ENCODE measurements around the gene CAPRIN1.
"Not testable (repeated sequence)": the region's sequence is repeated elsewhere in the genome, so short reads cannot be mapped to it uniquely, and the experiment has no call there.

CAPRIN1 gene

DNA sequence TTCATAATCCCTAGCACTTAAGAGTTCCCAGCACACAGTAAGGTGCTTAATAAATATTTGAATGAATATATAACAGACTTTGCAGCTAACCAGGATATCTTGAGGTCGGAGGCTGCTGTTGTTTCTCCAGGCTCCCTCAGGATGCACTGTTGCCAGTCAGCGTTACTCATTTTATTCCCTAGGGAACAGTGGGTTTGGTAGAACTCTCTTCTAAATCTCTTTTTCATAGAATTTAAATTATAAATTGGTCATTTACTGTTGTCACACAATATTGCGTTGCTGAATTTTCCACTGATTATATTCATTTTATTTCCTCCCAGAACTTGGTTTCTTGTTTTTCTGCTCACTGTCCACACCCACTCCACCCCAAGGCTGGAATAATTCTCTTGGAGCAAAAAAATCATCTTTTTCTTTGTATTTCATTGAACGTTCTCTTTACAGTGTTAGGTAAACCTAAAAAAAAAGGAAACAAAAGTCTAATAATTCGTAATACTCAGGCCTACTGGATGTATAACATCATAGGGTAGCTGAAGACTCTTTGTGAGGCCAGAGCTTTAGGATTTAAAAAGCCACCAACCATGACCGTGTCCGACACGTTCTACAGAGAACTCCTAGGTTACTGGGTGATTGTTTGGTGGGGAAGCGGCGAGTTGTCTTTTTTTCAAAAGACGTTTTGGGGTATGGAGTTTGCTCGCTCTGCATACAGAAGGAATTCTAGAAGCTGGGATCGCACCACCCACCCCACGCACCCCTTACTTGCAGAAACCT lies 766 bp upstream of the CAPRIN1 start:
- DNase-seq (ENCODE audit: extremely low read depth in 1 of 2, low read depth in 1 of 2): no peak

DNA sequence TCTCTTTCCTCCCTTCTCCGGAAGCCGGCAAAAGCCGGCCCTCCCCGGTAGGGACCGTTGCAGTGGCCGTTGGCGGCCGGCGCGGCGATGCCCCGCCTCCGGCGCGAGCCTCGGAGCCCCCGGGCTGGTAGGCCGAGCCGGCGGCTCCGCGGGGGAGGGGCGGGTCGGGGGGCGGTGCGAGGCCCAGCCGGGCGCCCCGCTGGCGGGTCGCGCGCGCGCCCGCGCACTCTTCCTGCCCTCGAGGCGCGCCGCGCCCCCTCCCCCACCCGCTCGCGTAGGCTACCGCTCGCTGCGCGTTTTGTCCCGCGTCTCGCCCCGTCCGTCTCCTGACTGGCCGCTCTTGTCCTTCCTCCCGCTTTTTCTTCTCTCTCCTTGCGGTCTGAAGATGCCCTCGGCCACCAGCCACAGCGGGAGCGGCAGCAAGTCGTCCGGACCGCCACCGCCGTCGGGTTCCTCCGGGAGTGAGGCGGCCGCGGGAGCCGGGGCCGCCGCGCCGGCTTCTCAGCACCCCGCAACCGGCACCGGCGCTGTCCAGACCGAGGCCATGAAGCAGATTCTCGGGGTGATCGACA lies 591 bp downstream of the CAPRIN1 start:
- DNase-seq (ENCODE audit: extremely low read depth in 1 of 2, low read depth in 1 of 2): peak; percentile 77 to 82

DNA sequence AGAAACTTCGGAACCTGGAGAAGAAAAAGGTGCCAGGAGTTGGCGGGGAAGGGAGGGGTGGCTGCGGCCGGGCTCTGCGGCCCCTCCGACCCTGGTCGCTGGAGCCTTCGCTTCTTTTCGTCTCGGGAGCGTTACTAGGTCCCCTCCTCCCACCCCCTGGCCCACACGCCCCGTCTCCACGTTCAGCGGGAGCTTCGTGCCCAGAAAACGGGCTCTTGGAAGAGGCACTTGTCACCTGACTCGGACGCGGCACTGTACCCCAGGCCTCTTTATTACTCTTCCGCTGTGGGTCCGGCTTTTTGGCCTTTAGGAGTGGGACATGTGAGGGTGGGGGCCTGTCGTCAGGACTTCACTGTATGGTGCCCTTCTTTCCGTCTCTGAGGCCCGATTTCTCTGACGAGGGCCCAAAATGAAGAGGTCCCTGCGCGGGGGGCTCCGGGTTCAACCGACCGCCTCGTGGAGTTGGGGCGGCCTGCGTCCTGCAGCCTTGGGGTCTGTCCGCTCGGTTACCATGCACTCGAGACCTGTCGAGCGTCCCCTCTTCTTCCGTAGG lies 1.2 kb downstream of the CAPRIN1 start:
- peak; percentile 2 to 3 for DNase-seq (ENCODE audit: extremely low read depth in 1 of 2, low read depth in 1 of 2)

DNA sequence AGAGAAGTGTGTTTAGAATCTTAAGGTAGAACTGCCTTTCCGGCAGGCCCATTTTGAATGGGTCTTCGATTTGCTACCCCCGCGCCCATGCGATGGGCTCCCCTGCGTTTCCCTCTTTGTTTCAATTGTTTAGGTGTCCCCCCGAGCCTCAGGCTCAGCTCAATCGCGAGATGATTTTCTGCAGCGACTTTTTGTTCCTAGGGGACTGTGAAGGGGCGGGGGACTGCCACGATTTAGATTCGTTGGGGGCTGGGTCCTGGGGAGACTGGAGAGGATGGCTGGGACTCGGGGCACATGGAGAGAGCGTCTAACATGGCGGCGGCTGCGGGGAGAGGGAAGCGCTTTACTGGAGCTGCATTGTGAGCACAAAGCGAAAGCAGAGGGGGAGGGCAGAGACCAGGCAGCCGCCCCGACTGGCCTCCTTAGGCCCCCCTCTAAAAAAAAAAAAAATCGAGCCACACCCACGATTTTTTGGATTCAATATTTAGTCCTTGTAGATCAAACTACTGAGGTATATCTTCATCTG lies 1.7 kb downstream of the CAPRIN1 start:
- peak; percentile 62 to 77 for DNase-seq (ENCODE audit: extremely low read depth in 1 of 2, low read depth in 1 of 2)

DNA sequence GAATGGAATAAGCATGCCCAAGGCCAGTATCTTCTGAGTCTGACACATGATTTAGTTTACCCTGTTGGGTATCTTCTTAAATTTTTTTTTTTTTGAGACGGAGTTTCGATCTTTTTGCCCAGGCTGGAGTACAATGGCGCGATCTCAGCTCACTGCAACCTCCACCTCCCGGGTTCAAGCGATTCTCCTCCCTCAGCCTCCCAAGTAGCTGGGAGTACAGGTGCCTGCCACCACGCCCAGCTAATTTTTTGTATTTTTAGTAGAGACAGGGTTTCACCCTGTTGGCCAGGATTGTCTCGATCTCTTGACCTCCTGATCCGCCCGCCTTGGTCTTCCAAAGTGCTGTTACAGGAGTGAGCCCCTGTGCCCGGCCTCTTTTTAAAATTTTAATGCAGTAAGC lies 2.8 kb downstream of the CAPRIN1 start:
- DNase-seq (ENCODE audit: extremely low read depth in 1 of 2, low read depth in 1 of 2): not testable (repeated sequence)

DNA sequence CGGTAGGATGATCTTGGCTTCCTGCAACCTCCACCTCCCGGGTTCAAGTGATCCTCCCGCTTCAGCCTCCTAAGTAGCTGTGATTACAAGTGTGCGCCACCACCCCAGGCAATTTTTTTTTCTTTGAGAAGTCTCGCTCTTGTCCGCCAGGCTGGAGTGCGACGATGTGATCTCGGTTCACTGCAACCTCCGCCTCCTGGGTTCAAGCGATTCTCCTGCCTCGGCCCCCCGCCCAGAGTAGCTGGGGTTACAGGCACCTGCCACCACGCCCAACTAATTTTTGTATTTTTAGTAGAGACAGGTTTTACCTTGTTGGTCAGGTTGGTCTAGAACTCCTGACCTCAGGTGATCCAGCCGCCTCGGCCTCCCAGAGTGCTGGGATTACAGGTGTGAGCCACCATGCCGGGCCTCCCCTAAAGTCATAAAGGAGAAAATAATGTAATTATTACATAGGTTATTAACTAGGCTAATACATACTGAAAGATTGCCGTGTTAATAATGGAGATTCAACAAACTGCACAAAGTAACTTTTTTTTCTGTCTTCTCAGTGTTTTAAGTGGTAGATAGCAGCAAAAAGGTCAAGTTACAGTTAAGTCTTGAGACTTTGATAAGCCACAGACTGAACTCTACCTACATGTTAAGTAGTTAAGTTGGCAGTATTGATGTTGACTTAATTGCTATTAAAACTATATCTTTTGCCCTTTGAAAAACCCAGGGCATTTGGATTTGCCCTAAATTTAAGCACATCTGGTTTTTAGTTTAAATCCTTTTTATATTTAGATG lies 3.9 kb downstream of the CAPRIN1 start:
- no peak for DNase-seq (ENCODE audit: extremely low read depth in 1 of 2, low read depth in 1 of 2)

DNA sequence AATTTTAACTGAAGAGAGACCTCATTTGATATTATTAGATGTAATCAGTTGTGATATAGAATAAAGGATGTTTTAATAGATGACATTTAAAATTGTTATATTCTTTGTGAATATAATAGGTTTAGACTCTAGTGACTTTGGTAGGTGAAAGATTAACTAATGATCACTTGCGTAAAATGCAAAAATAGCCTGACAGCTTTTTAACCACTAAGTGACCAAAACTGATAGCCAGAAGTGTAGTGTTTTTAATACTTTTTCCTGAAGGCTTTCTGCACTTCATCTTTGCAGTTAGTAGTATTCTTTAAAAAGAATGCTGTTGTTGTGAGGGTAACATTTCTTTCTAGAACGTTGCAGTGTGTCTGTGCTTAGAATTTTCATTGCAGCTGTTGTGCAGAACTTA lies 5.1 kb downstream of the CAPRIN1 start:
- no peak for DNase-seq (ENCODE audit: extremely low read depth in 1 of 2, low read depth in 1 of 2)

DNA sequence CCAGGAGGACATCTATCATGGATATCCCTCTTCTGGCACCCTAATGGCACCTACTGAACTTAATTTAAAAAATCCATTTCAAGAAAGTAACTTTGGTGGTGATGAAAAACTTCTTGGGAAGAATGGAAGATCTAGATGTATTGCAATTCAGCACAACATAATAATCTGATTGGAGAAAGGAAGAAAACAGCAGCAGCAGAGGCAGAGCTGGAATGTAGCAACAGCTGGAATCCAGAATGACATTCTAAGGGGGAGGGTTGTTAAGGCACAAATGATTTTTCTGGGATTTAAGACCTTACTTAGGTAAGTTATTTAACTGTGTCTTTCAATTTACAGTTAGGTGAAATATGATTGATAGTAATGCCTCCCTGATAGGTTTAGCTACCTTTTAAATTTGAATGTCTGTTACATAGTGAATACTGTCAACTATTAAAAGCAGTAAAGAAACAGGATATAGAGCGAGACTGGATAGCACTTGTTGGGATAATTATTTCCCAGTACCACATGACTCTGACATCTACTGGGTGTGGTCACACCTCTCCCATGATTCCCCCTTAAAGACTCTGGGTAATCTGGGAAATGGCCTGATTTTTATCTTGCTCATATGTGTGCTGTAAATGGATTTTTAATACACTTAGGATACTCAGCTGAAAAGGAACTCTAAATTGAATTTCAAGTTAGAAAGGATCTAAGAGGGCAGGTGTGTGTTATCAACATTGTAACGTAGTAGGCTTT lies 11.7 kb downstream of the CAPRIN1 start:
- DNase-seq (ENCODE audit: extremely low read depth in 1 of 2, low read depth in 1 of 2): no peak

DNA sequence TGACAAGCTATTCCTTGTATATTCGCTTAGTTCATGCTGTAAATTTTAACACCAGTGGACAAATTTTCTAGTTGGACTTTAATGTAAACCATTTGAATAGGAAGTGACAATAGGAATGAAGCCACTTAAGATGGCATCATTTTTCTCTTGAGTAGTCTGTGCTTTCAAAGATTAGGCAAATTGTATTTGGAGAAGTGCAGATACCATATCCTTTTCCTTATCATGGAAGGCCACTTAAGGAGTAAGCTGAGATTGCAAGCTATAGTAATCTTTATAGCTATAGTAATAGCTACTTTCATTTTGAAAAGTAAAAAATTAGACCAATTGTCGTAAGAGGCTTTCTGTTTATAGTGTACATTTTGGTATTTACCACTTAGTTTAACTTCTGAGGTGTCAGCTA lies 12.8 kb downstream of the CAPRIN1 start:
- no peak for DNase-seq (ENCODE audit: extremely low read depth in 1 of 2, low read depth in 1 of 2)

DNA sequence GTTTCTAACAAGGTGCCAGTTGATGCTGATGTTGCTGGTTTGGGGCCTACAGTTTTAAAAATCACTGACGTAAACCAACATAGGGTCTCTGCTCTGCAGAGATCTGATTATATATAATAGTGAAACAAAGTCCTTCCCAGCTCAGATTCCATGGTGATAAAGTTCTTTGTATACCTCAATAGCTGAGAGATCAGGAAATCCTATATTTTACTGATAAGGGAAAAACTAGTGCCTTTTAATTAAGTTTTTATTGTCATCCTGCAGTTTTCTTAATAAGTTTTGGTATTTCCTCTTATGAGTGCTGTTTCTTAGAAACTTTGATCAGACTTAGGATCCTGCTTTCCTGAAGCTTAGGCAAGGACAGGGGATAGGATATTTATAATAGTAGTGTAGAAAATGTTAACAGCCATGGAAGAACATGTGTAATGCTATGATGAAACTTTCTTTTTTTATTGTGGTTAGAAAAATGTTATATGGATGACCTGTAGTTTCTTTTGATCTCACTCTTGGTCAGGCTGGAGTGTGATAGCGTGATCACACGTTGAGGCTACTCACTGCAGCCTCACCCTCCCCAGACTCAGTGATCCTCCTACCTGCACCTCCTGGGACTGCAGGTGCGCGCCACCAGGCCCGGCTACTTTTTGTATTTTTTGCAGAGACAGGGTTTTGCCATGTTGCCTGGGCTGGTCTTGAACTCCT lies 14.1 kb downstream of the CAPRIN1 start:
- no peak for DNase-seq (ENCODE audit: extremely low read depth in 1 of 2, low read depth in 1 of 2)

DNA sequence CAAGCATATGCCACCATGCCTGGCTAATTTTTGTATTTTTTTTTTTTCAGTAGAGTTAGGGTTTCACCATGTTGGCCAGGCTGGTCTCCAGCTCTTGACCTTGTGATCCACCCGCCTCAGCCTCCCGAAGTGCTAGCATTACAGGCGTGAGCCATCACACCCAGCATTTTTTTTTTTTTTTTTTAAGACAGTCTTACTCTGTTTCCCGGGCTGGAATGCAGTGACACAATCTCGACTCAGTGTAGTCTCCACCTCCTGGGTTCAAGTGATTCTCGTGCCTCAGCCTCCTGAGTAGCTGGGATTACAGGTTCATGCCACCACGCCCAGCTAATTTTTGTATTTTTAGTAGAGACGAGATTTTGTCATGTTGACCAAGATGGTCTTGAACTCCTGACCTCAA lies 15.2 kb downstream of the CAPRIN1 start:
- DNase-seq (ENCODE audit: extremely low read depth in 1 of 2, low read depth in 1 of 2): not testable (repeated sequence)

DNA sequence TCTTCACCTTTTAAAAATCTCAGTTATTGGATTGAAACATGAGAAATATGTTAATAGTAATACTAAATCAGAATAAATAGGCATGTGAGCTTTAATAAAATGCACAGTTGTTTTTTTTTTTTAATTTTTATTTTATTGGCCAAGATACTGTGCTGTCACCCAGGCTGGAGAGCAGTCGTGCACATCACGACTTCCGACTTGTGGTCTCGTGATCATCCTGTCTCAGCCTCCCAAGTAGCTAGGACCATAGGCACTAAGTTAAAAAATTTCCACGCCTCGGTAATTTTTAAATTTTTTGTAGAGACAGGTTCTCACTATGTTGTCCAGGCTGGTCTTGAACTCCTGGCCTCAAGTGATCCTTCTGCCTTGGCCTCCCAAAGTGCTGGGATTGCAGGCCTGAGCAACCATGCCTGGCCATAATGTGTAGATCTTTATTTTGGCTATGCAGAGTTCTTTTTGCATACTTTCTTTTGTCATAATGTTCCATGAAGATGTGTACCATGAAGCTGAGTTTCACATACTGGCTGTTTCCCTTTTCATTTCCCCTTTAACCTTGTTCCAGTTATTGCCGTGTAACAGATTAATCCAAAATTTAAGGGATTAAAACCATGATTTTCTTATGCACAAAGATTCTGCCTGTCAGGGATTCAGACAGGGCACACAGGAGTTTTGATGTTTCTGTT lies 16.0 kb downstream of the CAPRIN1 start:
- no peak for DNase-seq (ENCODE audit: extremely low read depth in 1 of 2, low read depth in 1 of 2)

DNA sequence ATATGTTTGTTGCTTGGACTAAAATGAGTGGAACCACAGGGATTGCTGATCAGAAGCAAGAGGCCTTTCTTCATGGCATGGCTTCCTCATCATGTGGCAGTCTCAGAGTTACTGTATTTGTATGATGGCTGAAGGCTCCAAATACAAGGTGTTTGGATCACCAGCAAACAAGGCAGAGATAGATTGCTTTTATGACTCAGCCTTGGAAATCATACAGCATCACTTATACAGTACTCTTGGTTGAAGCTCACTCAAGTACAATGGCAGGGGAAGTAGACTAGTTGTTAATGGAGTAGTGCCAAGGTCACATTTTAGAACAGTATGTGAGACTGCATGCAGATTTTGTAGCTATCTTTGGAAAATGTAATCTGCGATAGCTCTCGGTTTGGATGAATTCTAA lies 16.6 kb downstream of the CAPRIN1 start:
- no peak for DNase-seq (ENCODE audit: extremely low read depth in 1 of 2, low read depth in 1 of 2)

DNA sequence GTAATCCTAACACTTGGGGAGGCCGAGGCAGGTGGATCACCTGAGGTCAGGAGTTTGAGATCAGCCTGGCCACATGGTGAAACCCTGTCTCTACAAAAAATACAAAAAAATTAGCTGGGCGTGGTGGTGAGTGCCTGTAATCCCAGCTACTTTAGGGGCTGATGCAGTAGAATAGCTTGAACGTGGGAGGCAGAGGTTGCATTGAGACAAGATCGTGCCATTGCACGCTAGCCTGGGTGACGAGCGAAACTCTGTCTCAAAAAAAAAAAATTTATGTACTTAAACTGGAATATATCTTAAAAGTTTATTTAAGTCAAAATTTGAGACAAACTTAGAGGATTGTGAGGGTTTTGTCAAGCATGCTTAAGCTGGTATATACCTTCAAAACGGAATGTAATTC lies 19.8 kb downstream of the CAPRIN1 start:
- not testable (repeated sequence) for DNase-seq (ENCODE audit: extremely low read depth in 1 of 2, low read depth in 1 of 2)

DNA sequence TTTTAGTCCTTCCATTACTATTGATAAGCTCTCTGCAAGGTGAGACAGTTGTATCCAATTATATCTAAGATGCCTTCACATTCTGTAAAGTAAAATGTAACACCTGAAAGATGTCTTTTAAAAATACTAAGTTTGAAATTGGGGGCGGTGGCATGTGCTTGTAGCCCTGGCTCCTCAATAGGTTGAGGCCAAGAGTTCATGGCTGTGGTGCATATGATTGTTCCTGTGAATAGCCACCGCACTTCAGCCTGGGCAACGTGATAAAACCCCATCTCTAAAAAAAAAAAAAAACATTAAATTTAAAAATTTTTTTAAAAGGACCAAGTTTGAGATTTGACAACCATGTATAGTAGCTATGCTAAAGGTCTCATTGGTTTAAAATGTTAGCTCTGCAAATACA lies 20.5 kb downstream of the CAPRIN1 start:
- DNase-seq (ENCODE audit: extremely low read depth in 1 of 2, low read depth in 1 of 2): no peak

DNA sequence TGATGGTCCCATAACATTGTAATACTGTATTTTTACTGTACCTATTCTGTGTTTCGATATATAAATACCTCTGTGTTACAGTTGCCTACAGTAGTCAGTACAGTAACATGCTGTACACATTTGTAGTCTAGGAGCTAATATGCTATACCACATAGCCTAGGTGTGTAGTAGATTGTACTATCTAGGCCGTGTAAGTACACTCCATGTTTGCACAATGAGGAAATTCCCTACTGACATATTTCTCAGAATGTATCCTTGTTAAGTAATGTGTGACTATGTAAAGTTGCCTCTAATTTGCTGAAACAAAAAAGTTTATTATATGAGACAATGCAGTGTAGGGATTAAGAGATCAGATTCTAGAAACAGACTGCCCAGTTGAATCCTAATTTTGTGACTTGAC lies 21.3 kb downstream of the CAPRIN1 start:
- no peak for DNase-seq (ENCODE audit: extremely low read depth in 1 of 2, low read depth in 1 of 2)

DNA sequence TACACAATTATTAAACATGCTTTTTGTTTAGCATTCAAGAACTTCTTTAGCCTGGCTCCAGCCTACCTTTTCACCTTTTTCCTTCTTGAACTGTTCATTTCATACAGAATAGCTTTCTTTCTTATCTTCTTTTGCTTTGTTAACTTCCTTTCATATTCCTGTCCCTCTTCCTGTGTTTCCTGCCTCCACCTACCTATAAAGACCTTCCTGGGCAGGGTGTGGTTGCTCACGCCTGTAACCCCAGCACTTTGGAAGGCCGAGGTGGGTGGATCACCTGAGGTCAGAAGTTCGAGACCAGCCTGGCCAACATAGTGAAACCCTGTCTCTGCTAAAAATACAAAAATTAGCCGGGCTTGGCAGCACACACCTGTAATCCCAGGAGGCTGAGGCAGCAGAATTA lies 22.9 kb downstream of the CAPRIN1 start:
- DNase-seq (ENCODE audit: extremely low read depth in 1 of 2, low read depth in 1 of 2): no peak

DNA sequence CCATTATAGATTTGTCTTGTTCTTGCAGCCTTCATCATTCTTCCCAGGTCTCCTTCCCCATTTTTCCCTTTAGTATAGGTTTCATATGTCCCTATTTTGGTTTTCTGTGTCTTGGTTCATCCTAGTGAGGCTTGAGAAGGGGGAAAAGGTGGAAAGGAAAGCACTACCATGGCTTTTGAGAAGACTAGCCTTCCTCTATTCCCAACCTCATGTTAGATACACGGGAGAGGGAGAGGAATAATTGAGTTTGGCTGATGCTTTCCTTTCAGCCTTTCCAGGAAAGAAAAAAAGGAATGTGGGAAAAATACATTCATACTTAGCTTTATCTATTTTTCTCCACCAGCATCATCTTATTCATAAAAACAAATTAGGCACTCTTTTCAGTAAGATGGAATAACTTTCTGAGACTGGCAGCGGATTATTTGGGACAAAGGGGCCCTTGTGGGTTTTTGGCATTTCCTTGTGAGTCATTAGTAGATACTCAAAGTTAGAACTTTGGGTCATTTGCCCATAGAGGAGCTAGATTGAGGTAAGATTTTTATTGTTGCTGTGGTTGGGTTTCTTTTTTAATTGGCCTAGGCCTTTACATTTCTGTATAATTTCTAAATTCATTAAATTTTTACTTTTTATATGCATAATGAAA lies 23.8 kb downstream of the CAPRIN1 start:
- DNase-seq (ENCODE audit: extremely low read depth in 1 of 2, low read depth in 1 of 2): no peak

DNA sequence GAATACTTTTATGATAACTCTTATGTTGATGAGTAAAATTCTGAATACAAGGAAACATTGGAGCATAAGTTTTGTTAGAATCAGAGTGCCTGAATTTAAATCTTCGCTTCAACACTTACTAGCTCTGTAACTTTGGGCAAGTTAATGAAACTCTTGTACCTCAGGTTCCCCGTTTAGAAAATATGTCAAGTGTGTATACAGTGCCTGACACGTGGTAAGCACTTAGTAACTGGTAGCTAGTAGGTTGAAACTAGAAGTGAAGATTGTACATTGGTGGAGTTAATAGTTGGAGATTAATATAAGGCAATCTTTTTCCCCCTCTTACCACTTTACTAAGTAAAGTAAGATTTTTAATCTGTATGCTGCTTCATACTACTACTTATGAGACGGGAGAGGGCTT lies 29.1 kb downstream of the CAPRIN1 start:
- DNase-seq (ENCODE audit: extremely low read depth in 1 of 2, low read depth in 1 of 2): no peak
